ENCODE results near the gene IQCN.

GRCh38 chr19:18317961-18318800 lies 43.9 kb upstream of the IQCN start:
- TF ChIP-seq CTCF (conservative IDR thresholded peaks at IDR 0.05; ENCODE audit: low read length) (no peak), EZH2phosphoT487 (IDR thresholded peaks at IDR 0.05; ENCODE audit: borderline replicate concordance, low read depth, low read length) (no peak)
